ENCODE data around the gene ABCA8. TPM values are rescaled to one million over a fixed set of nuclear protein-coding genes. Genes with fewer than 3 reads are reported as not detected.

The ABCA8 gene
- total RNA-seq, 2 experiments from 2014 or later: not detected

DNA sequence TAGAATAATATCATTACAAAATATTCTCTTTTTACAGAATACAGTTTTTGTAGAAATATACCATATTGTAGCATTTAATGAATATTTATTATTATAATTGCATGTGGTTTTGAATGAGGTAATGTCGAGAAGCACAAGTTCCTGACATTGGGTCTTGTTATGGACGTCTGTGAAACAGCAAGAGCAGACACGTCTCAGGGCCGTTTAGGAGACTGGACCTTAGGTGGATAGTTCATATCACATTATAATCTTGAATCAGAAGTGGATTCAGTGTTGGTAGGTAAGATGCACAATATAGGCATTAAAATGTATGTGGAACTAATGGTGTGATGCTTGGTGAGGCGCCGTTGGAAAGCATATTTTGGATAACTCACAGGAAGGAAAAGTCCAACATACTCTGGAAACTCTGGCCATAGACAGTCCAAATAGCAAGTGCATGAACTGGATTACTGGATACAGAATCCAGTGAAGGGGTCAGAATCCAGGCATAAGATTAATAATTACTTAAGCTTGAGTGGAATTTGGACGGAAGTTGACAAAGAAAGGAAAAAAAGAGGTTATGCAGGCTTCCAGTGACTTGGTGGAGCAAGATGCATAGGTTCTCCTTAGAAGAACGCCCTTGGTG, 17.2 kb downstream of the ABCA8 start:
- Mint-ChIP-seq H3K36me3 (ENCODE audit: low read depth) (no peaks in the 10 kb centered on the region), H3K27ac (no peak overlapping the region), H3K9me3 (no peaks in the 10 kb centered on the region), H3K4me3 (no peak overlapping the region), H3K27me3 (peaks cover 4% of the 10 kb centered on the region), H3K4me1 (ENCODE audit: low read depth) (no peaks in the 10 kb centered on the region)
- ATAC-seq (ENCODE audit: poor library complexity) (no peak), DNase-seq (no peak)
- ChIA-PET POLR2A (no interaction called here), CTCF (no interaction called here)
- TF ChIP-seq, protein P1, sequence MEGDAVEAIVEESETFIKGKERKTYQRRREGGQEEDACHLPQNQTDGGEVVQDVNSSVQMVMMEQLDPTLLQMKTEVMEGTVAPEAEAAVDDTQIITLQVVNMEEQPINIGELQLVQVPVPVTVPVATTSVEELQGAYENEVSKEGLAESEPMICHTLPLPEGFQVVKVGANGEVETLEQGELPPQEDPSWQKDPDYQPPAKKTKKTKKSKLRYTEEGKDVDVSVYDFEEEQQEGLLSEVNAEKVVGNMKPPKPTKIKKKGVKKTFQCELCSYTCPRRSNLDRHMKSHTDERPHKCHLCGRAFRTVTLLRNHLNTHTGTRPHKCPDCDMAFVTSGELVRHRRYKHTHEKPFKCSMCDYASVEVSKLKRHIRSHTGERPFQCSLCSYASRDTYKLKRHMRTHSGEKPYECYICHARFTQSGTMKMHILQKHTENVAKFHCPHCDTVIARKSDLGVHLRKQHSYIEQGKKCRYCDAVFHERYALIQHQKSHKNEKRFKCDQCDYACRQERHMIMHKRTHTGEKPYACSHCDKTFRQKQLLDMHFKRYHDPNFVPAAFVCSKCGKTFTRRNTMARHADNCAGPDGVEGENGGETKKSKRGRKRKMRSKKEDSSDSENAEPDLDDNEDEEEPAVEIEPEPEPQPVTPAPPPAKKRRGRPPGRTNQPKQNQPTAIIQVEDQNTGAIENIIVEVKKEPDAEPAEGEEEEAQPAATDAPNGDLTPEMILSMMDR (IDR thresholded peaks at IDR 0.05): no peak
- Histone ChIP-seq H3K4me3 (ENCODE audit: low read length) (no peak overlapping the region), H3K27me3 (ENCODE audit: control insufficient read depth in 1 of 2, insufficient read depth in 2 of 2, low read length in 2 of 2) (no peaks in the 10 kb centered on the region), H3K27ac (ENCODE audit: low read depth in 1 of 2, low read length in 2 of 2) (no peak overlapping the region), H3K36me3 (ENCODE audit: insufficient read depth, low read length) (no peaks in the 10 kb centered on the region), H3K9me3 (ENCODE audit: control insufficient read depth in 1 of 2, insufficient read depth in 1 of 2, low read length in 2 of 2) (no peaks in the 10 kb centered on the region), H3K4me1 (ENCODE audit: insufficient read depth, low read length) (no peaks in the 10 kb centered on the region)
- intact Hi-C loops (cut with DNase I, micrococcal nuclease): no loop called here

DNA sequence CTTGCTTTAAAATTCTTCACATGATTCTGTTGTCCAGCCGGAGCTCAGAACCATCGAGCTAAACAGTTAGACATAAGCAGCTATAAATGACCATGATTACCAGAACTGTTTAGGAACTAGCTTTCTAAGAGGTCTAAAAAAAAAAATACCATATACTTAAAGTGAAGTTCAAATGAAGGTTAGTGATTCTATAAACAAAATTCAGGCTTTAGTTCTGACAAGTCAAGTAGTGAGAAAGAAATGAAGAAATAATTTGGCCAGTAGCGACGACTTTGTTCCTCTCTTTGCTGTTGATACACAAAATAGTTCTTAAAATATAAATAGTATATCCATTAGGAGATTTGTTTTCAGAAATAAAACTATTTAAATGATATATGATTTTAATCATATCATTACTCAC, 27.7 kb downstream of the ABCA8 start:
- no peak overlapping the region for H3K27ac Mint-ChIP-seq
- no peaks in the 10 kb centered on the region for H3K36me3 Mint-ChIP-seq (ENCODE audit: low read depth)
- H3K4me3 ChIP-seq (ENCODE audit: low read length): no peak overlapping the region
- DNase-seq (no peak), ATAC-seq (ENCODE audit: poor library complexity) (no peak)
- CTCF ChIA-PET: no interaction called here
- H3K36me3 ChIP-seq (ENCODE audit: insufficient read depth, low read length): no peaks in the 10 kb centered on the region
- no peak overlapping the region for H3K27ac ChIP-seq (ENCODE audit: low read depth in 1 of 2, low read length in 2 of 2)
- intact Hi-C loops (cut with DNase I, micrococcal nuclease): no loop called here
- no peaks in the 10 kb centered on the region for H3K9me3 Mint-ChIP-seq
- no peaks in the 10 kb centered on the region for H3K27me3 ChIP-seq (ENCODE audit: control insufficient read depth in 1 of 2, insufficient read depth in 2 of 2, low read length in 2 of 2)
- no peaks in the 10 kb centered on the region for H3K4me1 Mint-ChIP-seq (ENCODE audit: low read depth)
- POLR2A ChIA-PET: no interaction called here
- no peak overlapping the region for H3K4me3 Mint-ChIP-seq
- no peaks in the 10 kb centered on the region for H3K9me3 ChIP-seq (ENCODE audit: control insufficient read depth in 1 of 2, insufficient read depth in 1 of 2, low read length in 2 of 2)
- TF ChIP-seq, protein P1 (IDR thresholded peaks at IDR 0.05): no peak
- no peaks in the 10 kb centered on the region for H3K4me1 ChIP-seq (ENCODE audit: insufficient read depth, low read length)
- peaks cover 6% of the 10 kb centered on the region for H3K27me3 Mint-ChIP-seq

DNA sequence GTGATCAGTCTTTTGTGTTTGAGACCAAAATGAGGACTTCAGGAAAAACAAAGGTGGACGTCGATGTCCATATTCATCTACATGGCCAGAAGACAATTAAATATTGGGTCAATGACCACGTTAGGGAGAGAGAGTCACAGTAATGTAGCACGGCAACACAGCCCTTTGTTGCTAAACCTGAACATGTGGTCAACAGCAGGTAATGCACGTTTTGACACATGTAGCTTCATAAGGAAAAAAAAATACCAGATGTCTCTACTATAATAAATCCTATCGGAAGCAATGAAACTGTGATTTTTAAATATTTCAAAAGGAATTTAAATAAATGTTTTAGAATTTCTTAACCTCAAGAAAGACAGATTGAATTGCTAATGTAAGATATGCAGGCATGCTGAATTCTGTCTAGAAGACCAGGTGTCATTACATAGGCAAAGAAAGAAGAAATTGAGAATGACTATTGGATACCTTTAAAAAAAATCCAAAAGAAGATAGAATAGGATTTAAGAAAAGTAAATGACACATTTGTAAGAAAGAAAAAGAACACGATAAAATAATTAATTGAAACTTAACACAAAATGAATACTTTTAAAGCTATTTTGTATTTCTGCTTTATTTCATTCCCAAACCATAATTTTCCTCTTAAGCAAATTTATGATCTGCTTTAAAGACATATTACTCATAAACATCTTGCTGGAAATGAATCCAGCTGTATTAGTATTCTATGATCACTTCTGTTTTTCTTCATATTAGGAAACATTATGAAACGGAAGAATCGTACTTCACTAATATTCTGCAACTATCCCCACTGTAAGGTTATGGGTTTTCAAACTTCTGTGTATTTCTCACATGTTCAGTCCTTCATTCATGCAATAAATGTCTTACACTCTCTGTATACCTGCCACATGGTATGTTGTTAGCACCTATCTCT, 30.1 kb downstream of the ABCA8 start:
- Histone ChIP-seq H3K4me1 (ENCODE audit: insufficient read depth, low read length) (no peaks in the 10 kb centered on the region), H3K9me3 (ENCODE audit: control insufficient read depth in 1 of 2, insufficient read depth in 1 of 2, low read length in 2 of 2) (no peaks in the 10 kb centered on the region), H3K4me3 (ENCODE audit: low read length) (no peak overlapping the region), H3K27me3 (ENCODE audit: control insufficient read depth in 1 of 2, insufficient read depth in 2 of 2, low read length in 2 of 2) (no peaks in the 10 kb centered on the region), H3K36me3 (ENCODE audit: insufficient read depth, low read length) (no peaks in the 10 kb centered on the region), H3K27ac (ENCODE audit: low read depth in 1 of 2, low read length in 2 of 2) (no peak overlapping the region)
- ATAC-seq (ENCODE audit: poor library complexity) (no peak), DNase-seq (no peak)
- Mint-ChIP-seq H3K4me1 (ENCODE audit: low read depth) (no peaks in the 10 kb centered on the region), H3K27ac (no peak overlapping the region), H3K9me3 (peaks cover under 1% of the 10 kb centered on the region), H3K36me3 (ENCODE audit: low read depth) (no peaks in the 10 kb centered on the region), H3K27me3 (peaks cover 6% of the 10 kb centered on the region), H3K4me3 (no peak overlapping the region)
- ChIA-PET POLR2A (no interaction called here), CTCF (no interaction called here)
- TF ChIP-seq, protein P1 (IDR thresholded peaks at IDR 0.05): no peak
- intact Hi-C loops (cut with DNase I, micrococcal nuclease): no loop called here
